D721Med (cell line): Measurements from ENCODE around the gene FSD2.

ENCODE experiments used
- DNase-seq: peaks from one replicate; pipeline ENCODE4 v3.0.0; 2011; ENCODE audit warnings: low spot score; ENCODE audit not compliant: insufficient read length
- FAIRE-seq: peaks from 2 replicates; lab custom pipeline; 2011; peaks lifted over from hg19 to GRCh38; lab: Jason Lieb, UNC
- TF ChIP-seq, protein P1 (sequence below): IDR thresholded peaks from 2 replicates; pipeline ENCODE4 v1.5.1; 2012; ENCODE audit warnings: mild to moderate bottlenecking, control low read depth; ENCODE audit not compliant: insufficient read depth; ENCODE audit errors: missing control alignments

FSD2 gene

GRCh38 chr15:82810890-82811426 lies 5.1 kb upstream of the FSD2 start:
- DNase-seq (no peak), FAIRE-seq (no peak)
- TF ChIP-seq, protein P1, sequence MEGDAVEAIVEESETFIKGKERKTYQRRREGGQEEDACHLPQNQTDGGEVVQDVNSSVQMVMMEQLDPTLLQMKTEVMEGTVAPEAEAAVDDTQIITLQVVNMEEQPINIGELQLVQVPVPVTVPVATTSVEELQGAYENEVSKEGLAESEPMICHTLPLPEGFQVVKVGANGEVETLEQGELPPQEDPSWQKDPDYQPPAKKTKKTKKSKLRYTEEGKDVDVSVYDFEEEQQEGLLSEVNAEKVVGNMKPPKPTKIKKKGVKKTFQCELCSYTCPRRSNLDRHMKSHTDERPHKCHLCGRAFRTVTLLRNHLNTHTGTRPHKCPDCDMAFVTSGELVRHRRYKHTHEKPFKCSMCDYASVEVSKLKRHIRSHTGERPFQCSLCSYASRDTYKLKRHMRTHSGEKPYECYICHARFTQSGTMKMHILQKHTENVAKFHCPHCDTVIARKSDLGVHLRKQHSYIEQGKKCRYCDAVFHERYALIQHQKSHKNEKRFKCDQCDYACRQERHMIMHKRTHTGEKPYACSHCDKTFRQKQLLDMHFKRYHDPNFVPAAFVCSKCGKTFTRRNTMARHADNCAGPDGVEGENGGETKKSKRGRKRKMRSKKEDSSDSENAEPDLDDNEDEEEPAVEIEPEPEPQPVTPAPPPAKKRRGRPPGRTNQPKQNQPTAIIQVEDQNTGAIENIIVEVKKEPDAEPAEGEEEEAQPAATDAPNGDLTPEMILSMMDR: no peak

DNA sequence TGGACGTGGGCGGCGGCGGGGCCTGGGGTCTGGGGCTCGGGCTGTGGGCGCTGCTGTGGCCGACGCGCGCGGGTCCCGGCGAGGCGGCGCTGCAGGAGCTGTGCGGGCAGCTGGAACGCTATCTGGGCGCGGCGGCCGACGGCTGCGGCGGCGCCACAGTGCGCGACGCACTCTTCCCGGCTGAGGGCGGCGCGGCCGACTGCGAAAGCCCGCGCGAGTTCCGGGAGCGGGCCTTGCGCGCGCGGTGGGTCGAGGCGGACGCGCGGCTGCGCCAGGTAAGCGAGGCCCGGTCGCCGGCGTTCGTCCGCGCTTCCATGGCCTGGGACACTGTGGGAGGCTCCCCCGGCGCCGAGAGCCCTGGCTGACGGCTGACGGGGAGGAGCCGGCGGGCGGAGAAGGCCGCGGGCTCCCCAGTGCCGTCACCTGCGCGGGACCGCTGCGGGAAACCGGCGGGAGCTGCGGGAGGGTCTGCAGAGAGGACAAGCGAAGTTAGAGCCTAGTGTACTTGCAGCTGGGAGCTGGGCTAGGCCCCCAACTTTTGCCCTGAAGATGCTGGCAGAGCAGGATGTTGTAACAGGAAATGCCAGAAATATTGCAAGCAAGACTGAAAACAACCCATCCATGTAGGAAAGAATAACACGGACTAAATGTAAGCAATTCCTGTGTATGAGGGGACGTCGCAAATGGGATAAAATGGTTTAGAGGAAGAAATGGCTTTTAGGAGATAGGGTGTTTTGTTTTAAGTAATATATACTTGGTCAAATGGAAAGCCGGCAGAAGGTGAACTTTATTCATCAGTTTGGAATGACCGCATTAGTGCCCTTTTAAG lies 4.4 kb upstream of the FSD2 start:
- TF ChIP-seq, protein P1: no peak
- DNase-seq (no peak), FAIRE-seq (no peak)

DNA sequence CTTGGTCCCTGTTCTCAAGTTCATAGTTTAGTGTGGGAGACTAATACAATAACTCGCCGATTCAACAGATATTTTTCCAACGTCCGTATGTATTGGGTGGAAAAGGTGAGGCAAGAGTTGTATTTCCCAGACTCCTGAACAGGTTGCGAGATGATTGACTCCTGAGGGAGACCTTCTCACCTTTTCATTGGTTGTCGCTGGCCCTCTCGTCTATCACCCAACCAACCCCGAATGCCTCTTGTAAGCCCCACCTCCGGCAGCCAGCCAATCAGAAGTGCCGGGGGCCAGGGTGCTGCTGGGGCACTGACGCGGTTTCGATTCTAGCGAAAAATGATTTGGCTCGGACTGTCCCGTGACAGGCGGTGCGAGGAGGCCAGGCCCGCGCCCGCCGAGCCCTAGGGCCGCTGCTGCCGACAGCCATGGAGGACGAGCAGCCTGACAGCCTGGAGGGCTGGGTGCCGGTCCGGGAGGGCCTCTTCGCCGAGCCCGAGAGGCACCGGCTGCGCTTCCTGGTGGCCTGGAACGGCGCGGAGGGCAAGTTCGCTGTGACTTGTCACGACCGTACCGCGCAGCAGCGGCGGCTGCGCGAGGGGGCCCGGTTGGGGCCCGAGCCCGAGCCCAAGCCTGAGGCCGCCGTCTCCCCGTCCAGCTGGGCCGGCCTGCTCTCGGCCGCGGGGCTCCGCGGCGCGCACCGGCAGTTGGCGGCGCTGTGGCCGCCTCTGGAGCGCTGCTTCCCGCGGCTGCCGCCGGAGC lies 3.6 kb upstream of the FSD2 start, which contains the start of gene WHAMM:
TSS of gene WHAMM (plus strand) at position 321 of the 753 bp plus-strand sequence. CDS start at position 420, 99 bp downstream.
- TF ChIP-seq, protein P1: peak; percentile 7
- DNase-seq (peak; percentile 53), FAIRE-seq (no peak)

- DNase-seq (no peak), FAIRE-seq (no peak)
- TF ChIP-seq, protein P1: no peak
Measured at GRCh38 chr15:82808634-82809041, 2.8 kb upstream of the FSD2 start.

- FAIRE-seq: no peak
Measured at GRCh38 chr15:82807920-82808633, 2.2 kb upstream of the FSD2 start.

GRCh38 chr15:82804575-82804949 lies 1.3 kb downstream of the FSD2 start:
- DNase-seq (no peak), FAIRE-seq (no peak)
- TF ChIP-seq, protein P1: no peak

More at GRCh38 chr15:82807920-82808633, 2.2 kb upstream of the FSD2 start:
- TF ChIP-seq, protein P1: no peak
- DNase-seq: no peak
